GM18873 (cell line): Measurements from ENCODE around the gene USP37.

Experiments
- ATAC-seq: cut with Tn5 transposase; IDR thresholded peaks from one replicate; pipeline ENCODE4 v1.9.1; 2021; ENCODE audit warnings: mild to moderate bottlenecking, moderate library complexity, moderate number of reproducible peaks; ENCODE audit not compliant: unreplicated experiment, low FRiP score

USP37 gene

DNA sequence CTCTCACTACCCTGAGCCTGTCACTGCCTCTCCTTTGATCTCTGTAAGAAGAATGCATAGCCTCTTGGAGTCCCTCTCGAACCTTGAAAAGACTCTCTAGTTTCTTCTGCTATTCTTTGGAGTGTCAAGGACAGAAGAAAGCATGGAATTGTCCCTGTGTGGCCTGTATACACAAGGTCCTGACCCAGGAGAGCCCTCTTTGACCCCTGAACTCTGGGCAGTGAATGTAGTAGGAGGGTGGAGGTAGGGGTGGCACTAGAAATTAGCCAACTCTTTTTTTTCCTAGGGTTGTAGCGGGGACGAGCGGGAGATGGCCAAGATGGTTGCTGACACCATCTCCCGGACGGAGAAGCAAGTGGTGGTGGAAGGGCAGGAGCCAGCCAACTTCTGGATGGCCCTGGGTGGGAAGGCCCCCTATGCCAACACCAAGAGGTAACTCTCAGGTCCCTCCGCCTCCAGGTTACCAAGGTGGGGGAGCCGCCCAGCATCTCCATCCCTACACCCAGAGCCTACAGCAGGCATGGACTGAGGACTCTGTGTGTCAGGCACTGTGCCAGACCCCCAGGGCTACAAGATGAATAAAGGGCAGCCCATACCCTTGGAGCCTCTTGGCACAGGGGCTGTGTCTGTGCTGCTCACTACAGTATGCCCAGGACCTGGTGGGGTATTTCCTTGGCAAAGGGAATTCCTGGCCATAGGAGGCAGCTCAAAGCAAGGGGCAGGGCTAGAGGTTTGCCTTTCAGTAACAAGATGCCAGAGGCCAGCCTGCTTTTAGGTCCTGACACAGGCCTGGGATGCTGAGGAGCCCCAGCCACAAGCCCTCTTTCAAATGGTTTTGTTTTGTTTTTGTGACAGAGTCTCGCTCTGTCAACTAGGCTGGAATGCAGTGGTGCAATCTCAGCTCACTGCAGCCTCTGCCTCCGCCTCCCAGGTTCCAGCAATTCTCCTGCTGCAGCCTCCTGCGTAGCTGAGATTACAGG is 132.9 kb downstream of the USP37 start:
- no peak for ATAC-seq

DNA sequence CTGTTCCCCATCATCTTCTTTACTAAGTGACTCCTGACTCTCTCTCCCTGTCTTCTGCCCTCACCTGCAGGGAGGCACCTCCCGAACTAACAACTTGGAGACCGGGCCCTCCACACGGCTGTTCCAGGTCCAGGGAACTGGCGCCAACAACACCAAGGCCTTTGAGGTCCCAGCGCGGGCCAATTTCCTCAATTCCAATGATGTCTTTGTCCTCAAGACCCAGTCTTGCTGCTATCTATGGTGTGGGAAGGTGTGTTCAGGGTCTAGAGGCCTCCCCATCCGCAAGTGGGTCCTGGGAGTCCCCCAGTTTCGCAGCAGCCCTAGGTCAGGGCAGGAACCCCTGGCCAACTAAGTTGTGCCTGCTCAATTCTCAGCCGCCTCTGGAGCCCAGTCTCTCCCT is 133.7 kb downstream of the USP37 start:
- no peak for ATAC-seq

DNA sequence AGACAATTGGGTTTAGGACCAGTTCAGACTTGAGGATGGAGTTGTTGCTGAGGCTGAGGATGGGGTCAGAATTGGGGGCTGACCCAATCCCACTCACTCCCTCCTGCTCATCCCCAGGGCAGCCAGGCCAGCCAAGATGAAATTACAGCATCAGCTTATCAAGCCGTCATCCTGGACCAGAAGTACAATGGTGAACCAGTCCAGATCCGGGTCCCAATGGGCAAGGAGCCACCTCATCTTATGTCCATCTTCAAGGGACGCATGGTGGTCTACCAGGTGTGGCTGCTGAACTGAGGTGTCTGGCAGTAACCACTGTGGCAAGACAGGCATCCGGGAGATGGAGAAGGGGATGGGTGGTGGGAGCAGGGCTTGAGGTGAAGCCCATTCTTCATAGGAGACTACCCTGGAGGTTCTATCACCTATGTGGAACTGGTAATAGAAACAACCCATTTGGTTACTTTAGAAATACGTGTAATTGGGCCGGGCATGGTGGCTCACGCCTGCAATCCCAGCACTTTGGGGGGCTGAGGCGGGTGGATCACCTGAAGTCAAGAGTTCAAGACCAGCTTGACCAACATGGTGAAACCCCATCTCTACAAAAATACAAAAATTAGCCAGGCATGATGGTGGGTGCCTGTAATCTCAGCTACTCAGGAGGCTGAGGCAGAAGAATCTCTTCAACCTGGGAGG is 135.3 kb downstream of the USP37 start:
- ATAC-seq: no peak

DNA sequence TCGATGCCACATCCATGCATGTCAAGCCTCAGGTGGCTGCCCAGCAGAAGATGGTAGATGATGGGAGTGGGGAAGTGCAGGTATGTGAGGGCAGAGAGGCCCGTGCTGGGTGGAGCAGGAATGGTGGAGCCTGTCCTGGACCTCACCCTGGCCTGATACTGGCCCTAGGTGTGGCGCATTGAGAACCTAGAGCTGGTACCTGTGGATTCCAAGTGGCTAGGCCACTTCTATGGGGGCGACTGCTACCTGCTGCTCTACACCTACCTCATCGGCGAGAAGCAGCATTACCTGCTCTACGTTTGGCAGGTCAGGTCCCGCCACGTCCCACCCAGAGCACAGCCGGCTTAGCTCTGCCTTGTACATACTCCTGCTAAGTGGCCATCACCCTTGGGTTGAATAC is 136.3 kb downstream of the USP37 start:
- no peak for ATAC-seq

DNA sequence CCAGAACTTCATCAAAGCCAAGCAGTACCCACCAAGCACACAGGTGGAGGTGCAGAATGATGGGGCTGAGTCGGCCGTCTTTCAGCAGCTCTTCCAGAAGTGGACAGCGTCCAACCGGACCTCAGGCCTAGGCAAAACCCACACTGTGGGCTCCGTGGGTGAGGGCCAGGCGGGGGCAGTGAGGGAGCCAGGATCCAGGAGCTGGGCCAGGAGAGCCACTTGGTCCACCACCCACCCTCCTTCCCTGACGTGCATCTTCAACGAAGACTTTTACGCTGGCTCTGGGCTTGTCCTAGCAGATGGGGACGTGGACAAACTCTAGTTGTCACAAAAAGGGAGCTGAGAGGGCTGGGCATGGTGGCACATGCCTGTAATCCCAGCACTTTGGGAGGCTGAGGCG is 137.4 kb downstream of the USP37 start:
- ATAC-seq: no peak

DNA sequence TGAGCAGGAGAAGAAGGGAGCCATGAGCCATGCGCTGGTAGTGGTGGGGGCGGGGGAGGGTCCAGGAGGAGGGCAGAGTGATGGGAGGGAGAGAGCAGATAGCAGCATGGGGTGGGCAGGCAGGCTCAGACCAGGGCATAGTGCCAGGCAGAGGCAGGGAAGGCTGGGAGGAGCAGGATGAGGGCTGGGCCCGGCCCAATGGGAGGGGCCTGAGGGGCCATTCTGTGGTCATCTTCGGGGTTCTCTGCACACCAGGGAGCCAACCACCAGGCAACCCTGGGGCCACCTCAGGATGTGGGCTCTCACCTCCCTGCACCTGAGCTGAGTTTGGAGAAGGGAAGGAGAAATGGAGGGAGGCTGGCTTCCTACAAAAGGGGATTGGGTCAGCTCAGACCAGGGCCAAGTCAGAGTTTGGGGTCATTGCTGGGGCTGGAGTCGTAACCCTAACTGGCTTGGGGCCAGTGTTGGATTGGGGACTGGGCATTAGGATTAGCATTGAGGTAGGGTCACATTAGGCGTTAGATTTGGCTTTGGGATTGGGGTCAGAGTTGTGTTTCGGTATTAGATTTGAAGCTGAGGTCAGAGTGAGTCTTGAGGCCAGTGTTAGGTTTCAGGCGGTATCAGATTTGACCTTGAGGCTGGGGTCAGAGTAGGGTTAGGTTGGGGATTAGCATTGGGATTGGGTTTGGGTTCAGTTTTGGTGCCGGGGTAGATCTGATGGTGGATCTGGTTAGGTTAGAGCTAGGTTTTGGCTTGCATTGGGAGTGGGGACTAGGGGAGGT is 138.0 kb downstream of the USP37 start:
- ATAC-seq: no peak

DNA sequence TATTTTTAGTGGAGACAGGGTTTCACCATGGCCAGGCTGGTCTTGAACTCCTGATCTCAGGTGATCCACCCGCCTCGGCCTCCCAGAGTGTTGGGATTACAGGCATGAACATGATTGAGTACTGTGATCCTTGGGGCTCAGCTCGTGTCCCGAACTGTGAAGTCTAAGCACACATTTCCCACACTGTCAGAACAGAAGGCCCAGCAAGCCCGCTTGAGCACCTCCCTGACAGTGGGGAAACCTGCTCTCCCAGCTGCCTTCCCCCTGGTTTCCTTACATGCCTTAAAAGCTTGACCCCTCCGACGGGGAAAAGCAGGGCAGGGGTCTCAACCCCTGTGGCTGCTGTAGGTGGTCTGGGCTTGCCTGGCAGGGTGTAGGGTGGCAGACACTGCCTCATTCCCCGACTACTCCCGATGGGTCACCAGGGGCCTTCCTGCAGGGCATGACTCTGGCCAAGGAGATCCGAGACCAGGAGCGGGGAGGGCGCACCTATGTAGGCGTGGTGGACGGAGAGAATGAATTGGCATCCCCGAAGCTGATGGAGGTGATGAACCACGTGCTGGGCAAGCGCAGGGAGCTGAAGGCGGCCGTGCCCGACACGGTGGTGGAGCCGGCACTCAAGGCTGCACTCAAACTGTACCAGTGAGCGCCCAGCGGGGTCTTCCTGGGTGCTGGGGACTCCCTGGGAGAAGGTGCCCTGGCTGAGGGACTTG is 139.1 kb downstream of the USP37 start:
- ATAC-seq: no peak

DNA sequence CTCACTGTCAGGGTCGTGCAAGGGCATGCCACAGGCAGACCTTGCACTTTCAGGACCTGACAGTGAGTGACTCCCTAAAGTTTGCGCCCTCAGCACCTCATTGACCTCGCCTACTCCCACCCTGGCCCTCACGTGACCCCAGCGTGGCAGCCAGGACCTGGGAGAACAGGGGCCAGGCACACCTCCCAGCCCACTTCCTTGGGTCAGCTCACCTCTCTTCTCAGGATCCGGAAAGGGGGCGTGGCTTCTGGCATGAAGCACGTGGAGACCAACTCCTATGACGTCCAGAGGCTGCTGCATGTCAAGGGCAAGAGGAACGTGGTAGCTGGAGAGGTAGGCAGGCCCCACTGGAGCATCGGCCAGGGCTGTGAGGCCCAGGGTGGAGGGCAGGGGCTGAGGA is 140.4 kb downstream of the USP37 start:
- ATAC-seq: no peak

DNA sequence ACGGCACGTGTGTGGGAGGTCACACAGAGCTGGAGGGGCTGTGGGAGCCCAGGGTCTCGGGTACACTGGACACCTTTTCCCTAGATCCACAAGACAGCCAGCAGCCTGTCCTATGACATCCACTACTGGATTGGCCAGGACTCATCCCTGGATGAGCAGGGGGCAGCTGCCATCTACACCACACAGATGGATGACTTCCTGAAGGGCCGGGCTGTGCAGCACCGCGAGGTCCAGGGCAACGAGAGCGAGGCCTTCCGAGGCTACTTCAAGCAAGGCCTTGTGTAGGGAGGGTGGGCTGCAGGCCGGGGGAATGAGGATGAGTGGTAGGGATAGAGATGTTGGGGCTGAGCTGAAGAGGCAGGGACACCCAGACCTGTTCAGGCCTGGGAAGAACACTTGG is 142.6 kb downstream of the USP37 start:
- ATAC-seq: no peak

DNA sequence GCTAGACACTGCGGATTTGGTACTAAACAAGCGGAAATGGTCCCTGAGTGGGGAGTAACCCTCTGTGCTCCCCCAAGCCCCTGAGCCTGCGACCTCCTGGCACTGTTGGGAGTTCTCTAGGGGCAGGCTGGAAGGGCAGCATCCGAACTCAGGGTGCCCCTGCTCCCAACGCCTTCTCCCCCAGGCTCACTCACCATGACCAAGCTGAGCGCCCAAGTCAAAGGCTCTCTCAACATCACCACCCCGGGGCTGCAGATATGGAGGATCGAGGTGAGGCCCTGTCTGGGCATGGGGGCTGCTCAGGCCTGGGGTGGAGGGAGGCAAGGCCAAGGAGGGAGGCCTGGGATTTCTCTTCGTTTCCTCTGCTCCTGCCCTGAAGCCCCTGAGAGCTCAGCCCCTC is 144.6 kb downstream of the USP37 start:
- no peak for ATAC-seq

DNA sequence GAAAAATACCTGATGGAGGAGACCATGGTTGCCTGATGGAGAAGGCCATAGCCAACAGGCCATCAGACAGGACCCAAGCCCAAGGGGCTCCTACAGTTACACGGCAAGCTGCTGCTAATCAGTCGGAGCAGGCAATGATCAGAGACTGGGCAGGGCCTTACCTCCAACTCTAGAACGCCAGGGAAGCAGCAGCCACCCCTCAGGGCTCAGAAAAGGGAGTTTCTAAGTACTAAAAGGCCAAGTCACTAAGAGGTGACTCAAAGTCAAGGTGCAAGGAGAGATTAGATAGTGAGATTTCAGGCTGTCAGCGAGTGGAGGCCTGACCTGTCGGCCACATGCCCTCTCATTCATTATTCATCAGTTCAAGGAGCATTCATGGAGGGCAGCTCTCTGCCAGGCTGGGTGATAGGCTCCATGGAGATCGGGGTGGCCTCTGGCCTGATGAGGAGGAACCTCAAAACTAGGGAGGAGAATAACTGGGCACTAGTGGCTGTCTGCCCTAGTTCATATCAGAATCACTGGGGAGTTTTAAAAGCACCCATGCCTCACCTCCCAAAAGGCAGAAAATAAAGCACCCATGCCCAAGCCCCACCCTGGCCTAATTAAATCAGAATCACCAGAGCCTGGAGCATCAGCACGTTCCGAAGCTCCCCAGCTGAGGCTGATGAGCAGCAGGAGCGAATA is 145.6 kb downstream of the USP37 start:
- no peak for ATAC-seq

DNA sequence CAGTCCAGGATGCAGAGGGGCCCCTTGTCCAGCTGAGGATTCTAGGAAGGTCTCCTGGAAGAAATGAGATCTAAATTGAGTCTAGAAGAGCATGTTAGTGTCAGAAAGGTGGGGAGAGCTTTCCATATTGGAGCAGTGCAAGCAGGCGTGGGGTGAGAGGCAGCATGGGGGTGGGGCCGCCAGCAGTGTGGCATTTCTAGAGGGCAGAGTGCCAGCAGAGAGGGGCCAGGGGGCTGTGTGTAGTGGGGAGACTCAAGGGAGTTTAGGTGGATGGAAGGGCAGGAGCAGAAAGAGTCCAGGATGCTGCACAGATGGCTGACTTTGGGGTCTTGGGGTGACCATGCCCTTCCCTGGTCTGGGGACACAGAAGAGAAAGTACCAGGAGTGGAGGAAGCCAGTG is 147.1 kb downstream of the USP37 start:
- no peak for ATAC-seq

DNA sequence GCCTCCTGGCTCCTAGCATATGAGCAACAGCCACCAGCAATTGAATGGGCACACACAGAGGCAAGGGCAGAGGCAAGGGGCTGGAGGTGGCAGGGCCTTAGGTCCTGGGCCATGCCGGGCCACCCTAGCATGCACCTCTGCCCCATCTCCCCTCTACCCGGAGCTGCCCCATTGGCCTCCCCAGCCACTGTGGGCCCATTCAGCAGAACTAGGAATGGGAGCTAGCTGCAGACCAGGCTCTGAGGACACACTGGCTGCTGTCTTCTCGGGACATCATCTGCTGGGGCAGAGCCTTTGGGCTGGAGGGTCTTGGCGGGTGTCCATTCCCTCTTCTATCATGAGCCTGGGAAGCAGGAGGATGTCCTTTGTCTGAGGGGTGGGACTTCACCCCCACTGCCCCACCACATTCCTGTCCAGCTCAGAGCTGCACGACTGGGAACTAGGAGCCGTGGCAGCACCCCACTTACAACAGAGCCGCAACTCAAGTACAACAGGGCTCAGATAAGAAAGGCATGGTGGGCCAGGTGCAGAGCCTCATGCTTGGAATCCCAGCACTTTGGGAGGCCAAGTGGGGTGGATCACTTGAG is 148.4 kb downstream of the USP37 start:
- no peak for ATAC-seq

DNA sequence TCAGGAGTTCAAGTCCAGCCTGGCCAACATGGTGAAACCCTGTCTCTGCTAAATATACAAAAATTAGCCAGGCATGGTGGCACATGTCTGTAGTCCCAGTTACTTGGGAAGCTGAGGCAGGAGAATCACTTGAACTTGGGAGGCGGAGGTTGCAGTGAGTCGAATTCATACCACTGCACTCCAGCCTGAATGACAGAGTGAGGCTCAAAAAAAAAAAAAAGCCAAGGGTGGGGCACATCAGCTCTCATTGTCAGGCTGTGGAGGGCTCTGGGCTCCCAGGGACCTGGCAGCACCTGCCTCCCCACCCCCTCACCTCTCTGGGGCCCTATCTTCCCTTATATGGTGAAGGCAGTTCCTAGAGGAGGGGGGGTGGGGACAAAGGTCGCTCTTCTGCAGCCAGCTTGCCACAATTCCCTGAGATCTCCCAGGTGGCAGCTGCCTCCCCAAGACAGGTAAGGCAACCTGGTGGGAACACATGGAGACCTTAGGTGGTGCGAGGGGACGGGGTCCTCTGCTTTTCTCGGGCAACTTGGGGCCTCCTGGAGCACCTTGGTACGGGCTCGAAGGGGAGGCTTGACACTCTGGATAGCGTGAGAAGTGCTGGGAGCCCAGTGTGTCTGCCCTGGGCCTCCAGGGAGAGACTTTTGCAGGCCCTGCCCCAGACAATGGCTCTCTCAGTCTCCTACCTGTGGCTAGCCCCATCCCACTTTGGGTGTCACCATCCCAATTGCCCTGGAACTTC is 149.3 kb downstream of the USP37 start, which contains the start of gene VIL1:
TSS of gene VIL1 (plus strand) at position 407 of the 742 bp plus-strand sequence. CDS start 4,656 bp downstream, outside the sequence.
- no peak for ATAC-seq

DNA sequence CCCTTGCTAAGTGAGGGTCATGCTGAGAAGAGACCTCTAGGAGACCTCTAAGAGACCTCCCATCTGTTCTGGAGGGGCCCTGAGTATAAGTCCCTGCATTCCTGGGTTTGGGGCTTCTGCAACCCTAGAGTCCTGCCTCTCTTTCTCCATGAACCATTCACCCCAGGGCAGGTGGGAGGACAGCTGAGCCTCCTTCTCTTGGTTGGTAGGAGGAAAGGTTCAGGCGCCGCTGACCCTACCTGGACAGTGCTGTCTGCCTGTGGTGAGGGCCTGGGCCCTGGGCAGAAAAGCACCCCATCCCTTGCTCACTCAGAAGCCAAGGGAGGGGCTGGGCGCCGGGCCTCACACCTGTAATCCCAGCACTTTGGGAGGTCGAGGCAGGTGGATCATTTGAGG is 149.8 kb downstream of the USP37 start:
- no peak for ATAC-seq

DNA sequence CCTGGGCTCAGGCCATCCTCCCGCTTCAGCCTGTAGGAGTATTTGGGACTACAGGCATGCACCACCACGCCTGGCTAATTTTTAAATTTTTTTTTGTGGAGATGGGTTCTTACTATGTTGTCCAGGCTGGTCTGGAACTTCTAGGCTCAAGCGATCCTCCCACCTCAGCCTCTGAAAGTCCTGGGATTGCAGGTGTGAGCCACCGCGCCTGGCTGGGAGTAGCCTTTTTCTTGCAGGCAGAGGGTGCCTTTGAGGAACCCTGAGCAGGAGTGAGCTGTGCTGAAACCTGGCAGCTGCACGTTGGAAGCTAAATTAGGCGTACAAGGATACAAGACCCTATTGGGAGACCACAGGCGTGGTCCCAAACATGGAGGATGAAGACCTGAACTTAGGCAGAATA is 160.4 kb downstream of the USP37 start:
- no peak for ATAC-seq

DNA sequence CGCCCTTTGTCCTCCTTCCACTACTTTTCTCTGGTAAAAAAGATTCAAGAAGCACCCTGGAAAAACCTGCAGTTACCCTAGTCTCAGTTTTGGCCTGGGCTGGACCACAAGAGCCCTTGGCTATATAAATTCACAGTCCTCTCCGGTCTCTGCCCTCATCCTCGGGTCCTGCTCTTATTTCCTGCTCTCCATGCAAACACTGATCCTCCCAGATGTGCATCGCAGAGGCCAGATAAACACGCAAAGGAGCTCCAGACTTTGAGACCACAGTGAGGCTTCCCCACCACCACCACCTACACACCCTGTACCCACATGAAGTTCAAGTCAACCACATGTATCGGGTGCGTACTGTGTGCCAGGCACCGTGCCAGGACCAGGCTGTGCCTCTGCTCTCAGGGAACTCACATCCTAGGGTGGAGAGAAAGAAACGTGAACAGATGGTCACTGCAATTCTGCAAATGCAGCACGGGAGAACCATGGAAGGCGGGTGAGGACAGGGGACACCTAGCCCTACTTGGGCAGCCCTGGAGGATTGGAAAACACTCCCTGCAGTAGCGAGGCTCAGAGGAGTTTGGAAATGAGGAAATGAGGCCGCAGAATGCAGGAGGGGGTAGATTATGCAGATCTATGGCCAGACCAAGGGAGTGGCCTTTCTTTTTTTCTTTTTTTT is 161.1 kb downstream of the USP37 start:
- no peak for ATAC-seq
